AG04450 (cell line): Measurements from ENCODE around the gene CFAP46. TPM values are rescaled to one million over a fixed set of nuclear protein-coding genes. Genes with fewer than 3 reads are reported as not detected.

Experiments
- CTCF ChIA-PET: fragments of 300-600, 350-600 bp; formaldehyde crosslinking; extraction: SDS; loops from one replicate; lab custom pipeline; 2022; ENCODE audit warnings: antibody characterized with exemption, inconsistent platforms; lab: Charles Lee
- POLR2A ChIA-PET: fragments of 350-600 bp; formaldehyde crosslinking; extraction: SDS; loops from one replicate; lab custom pipeline; 2021; ENCODE audit warnings: antibody characterized with exemption, inconsistent platforms; lab: Yijun Ruan, JAX
- DNase-seq: peaks from one replicate; pipeline ENCODE4 v3.0.0-alpha.2; 2011; ENCODE audit warnings: low read depth, low spot score
- H3K27ac ChIP-seq: one replicate; pipeline ENCODE4 v1.5.1; 2012; ENCODE audit warnings: low read depth, low read length, control low read depth
- H3K27me3 ChIP-seq: one replicate; pipeline ENCODE4 v1.6.0; 2012; ENCODE audit warnings: low read length; ENCODE audit not compliant: control insufficient read depth, insufficient read depth
- H3K4me3 ChIP-seq: 2 replicates; pipeline ENCODE4 v1.5.1; 2011; ENCODE audit warnings: mild to moderate bottlenecking, low read depth, low read length, control low read depth
- H3K9me3 ChIP-seq: 2 replicates; pipeline ENCODE4 v1.5.1; 2012; ENCODE audit warnings: low read length; ENCODE audit not compliant: control insufficient read depth, insufficient read depth
- polyA plus RNA-seq: library from polyadenylated mRNA; depleted of rRNA; stranded (reverse); fragments of >200 nt; gene quantifications from 2 replicates; pipeline ENCODE4 v1.2.3, GENCODE V29; 2011
- TF ChIP-seq, protein P1 (sequence below): IDR thresholded peaks from 2 replicates; pipeline ENCODE4 v1.5.1; 2011; ENCODE audit warnings: low read depth, low read length, control low read depth, inconsistent platforms

The CFAP46 gene
- polyA plus RNA-seq, 1 experiment: 2.7 TPM

DNA sequence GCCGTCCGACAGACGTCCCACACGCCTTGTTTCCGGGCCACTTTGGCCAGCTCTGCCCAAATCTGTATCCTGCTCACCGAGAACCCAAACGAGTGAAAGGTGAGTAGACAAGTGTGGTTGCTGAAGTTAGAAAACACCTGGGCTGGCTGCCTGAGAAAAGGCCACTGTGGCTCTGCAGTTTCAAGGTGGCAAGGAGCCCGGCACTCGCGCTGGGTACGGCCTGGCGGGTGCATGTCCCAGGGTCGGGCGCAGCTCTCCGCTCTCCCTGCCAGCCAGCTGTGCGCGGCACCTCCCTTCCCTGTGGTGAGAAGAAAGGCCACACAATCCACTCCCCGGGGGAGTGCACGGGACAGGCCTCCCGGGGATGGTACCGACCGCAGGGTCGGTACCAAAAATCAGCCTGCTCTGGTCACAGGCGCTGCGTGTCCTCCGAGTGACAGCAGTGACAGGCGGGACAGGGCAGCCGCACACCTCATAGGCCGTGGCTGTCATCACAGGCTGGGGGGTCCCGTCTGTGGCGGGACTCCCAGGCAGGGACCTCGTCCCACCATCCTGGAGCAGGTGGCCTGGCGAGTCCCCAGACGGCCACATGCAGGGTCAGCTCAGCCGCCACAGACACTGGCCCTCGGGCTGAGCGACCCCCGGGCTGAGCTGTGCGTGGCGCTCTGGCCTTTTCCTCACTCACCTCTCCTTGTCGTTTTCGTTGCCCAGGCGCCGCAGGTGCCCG, 22.8 kb downstream of the CFAP46 start:
- ChIA-PET CTCF (no interaction called here), POLR2A (no interaction called here)
- H3K4me3 ChIP-seq: no peak overlapping the region
- TF ChIP-seq, protein P1, sequence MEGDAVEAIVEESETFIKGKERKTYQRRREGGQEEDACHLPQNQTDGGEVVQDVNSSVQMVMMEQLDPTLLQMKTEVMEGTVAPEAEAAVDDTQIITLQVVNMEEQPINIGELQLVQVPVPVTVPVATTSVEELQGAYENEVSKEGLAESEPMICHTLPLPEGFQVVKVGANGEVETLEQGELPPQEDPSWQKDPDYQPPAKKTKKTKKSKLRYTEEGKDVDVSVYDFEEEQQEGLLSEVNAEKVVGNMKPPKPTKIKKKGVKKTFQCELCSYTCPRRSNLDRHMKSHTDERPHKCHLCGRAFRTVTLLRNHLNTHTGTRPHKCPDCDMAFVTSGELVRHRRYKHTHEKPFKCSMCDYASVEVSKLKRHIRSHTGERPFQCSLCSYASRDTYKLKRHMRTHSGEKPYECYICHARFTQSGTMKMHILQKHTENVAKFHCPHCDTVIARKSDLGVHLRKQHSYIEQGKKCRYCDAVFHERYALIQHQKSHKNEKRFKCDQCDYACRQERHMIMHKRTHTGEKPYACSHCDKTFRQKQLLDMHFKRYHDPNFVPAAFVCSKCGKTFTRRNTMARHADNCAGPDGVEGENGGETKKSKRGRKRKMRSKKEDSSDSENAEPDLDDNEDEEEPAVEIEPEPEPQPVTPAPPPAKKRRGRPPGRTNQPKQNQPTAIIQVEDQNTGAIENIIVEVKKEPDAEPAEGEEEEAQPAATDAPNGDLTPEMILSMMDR: no peak
- no peak overlapping the region for H3K27ac ChIP-seq
- no peaks in the 10 kb centered on the region for H3K27me3 ChIP-seq
- peaks cover 27% of the 10 kb centered on the region; the same call in 1 of the 2 replicates for H3K9me3 ChIP-seq
- no peak for DNase-seq

- H3K9me3 ChIP-seq: peaks cover 27% of the 10 kb centered on the region; the same call in 1 of the 2 replicates
- TF ChIP-seq, protein P1: no peak
- POLR2A ChIA-PET: no interaction called here
- CTCF ChIA-PET: no interaction called here
- no peak overlapping the region for H3K27ac ChIP-seq
- H3K4me3 ChIP-seq: no peak overlapping the region
- H3K27me3 ChIP-seq: no peaks in the 10 kb centered on the region
- no peak for DNase-seq
These were observed 23.6 kb downstream of the CFAP46 start for GRCh38 chr10:132918617-132919373.

- TF ChIP-seq, protein P1: no peak
- Histone ChIP-seq H3K27me3 (no peaks in the 10 kb centered on the region), H3K4me3 (no peak overlapping the region), H3K27ac (no peak overlapping the region), H3K9me3 (peaks cover 27% of the 10 kb centered on the region; the same call in 1 of the 2 replicates)
- DNase-seq: no peak
- POLR2A ChIA-PET: no interaction called here
- CTCF ChIA-PET: no interaction called here
These were observed 24.1 kb downstream of the CFAP46 start for GRCh38 chr10:132918264-132918616.

DNA sequence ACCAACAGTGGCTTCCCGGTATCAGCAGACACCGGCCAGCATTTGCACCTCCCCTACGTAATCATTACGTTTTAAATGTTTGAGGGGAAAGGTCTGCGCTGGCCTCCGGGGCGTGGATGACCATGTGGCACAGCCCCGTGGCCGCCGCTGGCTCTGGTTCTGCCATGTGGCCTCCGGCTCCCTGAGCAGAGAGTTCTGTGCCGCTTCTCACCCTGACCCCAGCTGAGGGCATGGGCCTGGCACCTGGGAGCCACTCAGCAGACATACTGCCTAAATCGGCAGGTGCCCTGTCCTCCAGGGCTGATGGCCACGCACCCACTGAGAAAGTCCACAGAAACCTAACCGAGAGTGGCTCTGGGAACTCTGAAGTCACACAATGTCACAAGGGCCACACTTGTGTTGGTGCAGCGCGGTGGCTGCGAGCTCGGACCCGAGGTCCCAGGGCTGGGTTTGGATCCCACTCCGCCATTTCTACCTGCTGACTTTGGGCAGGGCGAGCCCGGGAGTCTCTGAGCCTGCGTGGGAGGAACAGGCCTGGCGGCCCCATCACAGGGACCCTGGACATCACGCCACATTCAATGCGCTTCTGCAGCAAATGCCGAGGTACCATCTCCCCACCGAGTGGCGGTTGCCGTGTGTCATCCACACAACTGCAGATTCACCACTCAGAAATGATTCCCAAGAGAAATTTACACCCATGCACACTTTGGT, 25.3 kb downstream of the CFAP46 start:
- peaks cover 27% of the 10 kb centered on the region; the same call in 1 of the 2 replicates for H3K9me3 ChIP-seq
- no peak overlapping the region for H3K27ac ChIP-seq
- no peaks in the 10 kb centered on the region for H3K27me3 ChIP-seq
- ChIA-PET POLR2A (no interaction called here), CTCF (no interaction called here)
- DNase-seq: no peak
- TF ChIP-seq, protein P1: no peak
- H3K4me3 ChIP-seq: no peak overlapping the region
